MM.1S (cell line): Measurements from ENCODE around the gene WDR72.

Experiments used
- EZH2 ChIP-seq: fragments of 300-600 bp; sonication (generic); optimal IDR thresholded peaks from 2 replicates; pipeline ENCODE3; 2017; ENCODE audit warnings: low read depth, mild to moderate bottlenecking, antibody characterized with exemption, low read length, mixed read lengths
- EZH2phosphoT487 ChIP-seq: fragments of 300-600 bp; sonication (generic); IDR thresholded peaks from 2 replicates; pipeline ENCODE4 v1.6.1; 2018; ENCODE audit warnings: antibody characterized with exemption, low read length
- TF ChIP-seq, protein P1 (sequence below): fragments of 300-600 bp; sonication (generic); IDR thresholded peaks from 2 replicates; pipeline ENCODE4 v1.5.1; 2016; ENCODE audit warnings: antibody characterized with exemption, low read length, mixed read lengths

DNA sequence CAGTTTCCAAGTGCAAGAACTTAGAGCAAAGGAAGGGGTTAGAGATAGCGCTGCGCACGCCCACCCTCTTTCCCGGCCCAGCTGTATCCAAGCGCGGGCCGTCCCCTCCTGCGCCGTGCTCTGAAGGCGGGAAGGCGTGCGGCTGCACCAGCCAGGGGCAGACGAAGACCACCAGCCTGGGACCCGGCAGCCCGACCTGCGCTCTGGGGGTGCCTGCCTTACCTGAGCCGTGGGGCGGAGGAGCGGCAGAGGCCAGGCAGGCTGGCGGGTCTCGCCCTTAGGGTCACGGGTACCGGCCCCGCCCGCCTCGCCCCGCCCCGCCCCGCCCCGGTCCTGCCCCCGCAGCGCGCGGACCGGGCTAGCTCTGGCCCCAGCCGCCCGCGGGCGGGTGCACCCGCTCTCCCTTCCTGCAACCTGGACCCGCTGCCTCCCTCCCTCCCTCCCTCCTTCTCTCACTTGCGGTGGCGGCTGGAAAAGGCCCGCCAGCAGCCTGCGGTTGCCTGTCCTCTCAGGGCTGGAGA lies at the start of gene WDR72:
- TF ChIP-seq EZH2 = no peak
- TF ChIP-seq, protein P1, sequence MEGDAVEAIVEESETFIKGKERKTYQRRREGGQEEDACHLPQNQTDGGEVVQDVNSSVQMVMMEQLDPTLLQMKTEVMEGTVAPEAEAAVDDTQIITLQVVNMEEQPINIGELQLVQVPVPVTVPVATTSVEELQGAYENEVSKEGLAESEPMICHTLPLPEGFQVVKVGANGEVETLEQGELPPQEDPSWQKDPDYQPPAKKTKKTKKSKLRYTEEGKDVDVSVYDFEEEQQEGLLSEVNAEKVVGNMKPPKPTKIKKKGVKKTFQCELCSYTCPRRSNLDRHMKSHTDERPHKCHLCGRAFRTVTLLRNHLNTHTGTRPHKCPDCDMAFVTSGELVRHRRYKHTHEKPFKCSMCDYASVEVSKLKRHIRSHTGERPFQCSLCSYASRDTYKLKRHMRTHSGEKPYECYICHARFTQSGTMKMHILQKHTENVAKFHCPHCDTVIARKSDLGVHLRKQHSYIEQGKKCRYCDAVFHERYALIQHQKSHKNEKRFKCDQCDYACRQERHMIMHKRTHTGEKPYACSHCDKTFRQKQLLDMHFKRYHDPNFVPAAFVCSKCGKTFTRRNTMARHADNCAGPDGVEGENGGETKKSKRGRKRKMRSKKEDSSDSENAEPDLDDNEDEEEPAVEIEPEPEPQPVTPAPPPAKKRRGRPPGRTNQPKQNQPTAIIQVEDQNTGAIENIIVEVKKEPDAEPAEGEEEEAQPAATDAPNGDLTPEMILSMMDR = no peak
- TF ChIP-seq EZH2phosphoT487 = no peak
